Trophoblast cell (in vitro differentiated cells and primary cell): ENCODE data around the gene FRZB.

Experiments used
- DNase-seq, 2 donors: peaks; one replicate each; pipeline ENCODE4 v3.0.0-alpha.2; 2016
- H2AFZ ChIP-seq: 2 replicates; pipeline ENCODE4 v1.6.1; 2013; ENCODE audit warnings: low read length, moderate library complexity, mild to moderate bottlenecking; ENCODE audit not compliant: insufficient read depth, poor library complexity
- H2AK5ac ChIP-seq: 2 replicates; pipeline ENCODE4 v1.6.1; 2013; ENCODE audit warnings: mild to moderate bottlenecking, low read length
- H2BK120ac ChIP-seq: 2 replicates; pipeline ENCODE4 v1.6.1; 2013; ENCODE audit warnings: low read length, mild to moderate bottlenecking, moderate library complexity; ENCODE audit not compliant: insufficient read depth, poor library complexity
- H2BK12ac ChIP-seq: 2 replicates; pipeline ENCODE4 v1.6.1; 2013; ENCODE audit warnings: mild to moderate bottlenecking, low read length, moderate library complexity
- H2BK5ac ChIP-seq: 2 replicates; pipeline ENCODE4 v1.6.1; 2013; ENCODE audit warnings: low read length, low read depth, moderate library complexity, mild to moderate bottlenecking; ENCODE audit not compliant: poor library complexity
- H3K14ac ChIP-seq: 2 replicates; pipeline ENCODE4 v1.6.1; 2013; ENCODE audit warnings: mild to moderate bottlenecking, low read length
- H3K18ac ChIP-seq: 2 replicates; pipeline ENCODE4 v1.6.1; 2013; ENCODE audit warnings: mild to moderate bottlenecking, low read length
- H3K23ac ChIP-seq: 2 replicates; pipeline ENCODE4 v1.6.1; 2013; ENCODE audit warnings: low read length
- H3K27ac ChIP-seq: 2 replicates; pipeline ENCODE4 v1.5.1; 2013; ENCODE audit warnings: low read depth, mild to moderate bottlenecking, inconsistent platforms, low read length, moderate library complexity
- H3K27me3 ChIP-seq: 2 replicates; pipeline ENCODE4 v1.6.1; 2013; ENCODE audit warnings: inconsistent platforms, mild to moderate bottlenecking, low read length, moderate library complexity; ENCODE audit not compliant: insufficient read depth
- H3K36me3 ChIP-seq, 2 experiments: 1 replicate in 1 of 2; 2 replicates in 1 of 2; pipeline ENCODE4 v1.6.1; 2013; ENCODE audit warnings: low read length in 2 of 2, mild to moderate bottlenecking in 2 of 2, moderate library complexity in 1 of 2; ENCODE audit not compliant: insufficient read depth in 2 of 2, control insufficient read depth in 1 of 2
- H3K4ac ChIP-seq: 2 replicates; pipeline ENCODE4 v1.6.1; 2013; ENCODE audit warnings: low read depth, mild to moderate bottlenecking, low read length, moderate library complexity
- H3K4me1 ChIP-seq, 2 experiments: 1 replicate in 1 of 2; 2 replicates in 1 of 2; pipeline ENCODE4 v1.6.1; 2013; ENCODE audit warnings: low read length in 2 of 2, mild to moderate bottlenecking in 2 of 2, moderate library complexity in 1 of 2; ENCODE audit not compliant: insufficient read depth in 2 of 2, control insufficient read depth in 1 of 2
- H3K4me2 ChIP-seq: 2 replicates; pipeline ENCODE4 v1.6.1; 2013; ENCODE audit warnings: inconsistent platforms, mild to moderate bottlenecking, low read length, moderate library complexity
- H3K4me3 ChIP-seq: 2 replicates; pipeline ENCODE4 v1.5.1; 2013; ENCODE audit warnings: mild to moderate bottlenecking, low read depth, low read length, inconsistent platforms
- H3K79me1 ChIP-seq: one replicate; pipeline ENCODE4 v1.6.1; 2013; ENCODE audit warnings: low read length
- H3K79me2 ChIP-seq: 2 replicates; pipeline ENCODE4 v1.6.1; 2013; ENCODE audit warnings: low read length, mild to moderate bottlenecking; ENCODE audit not compliant: control insufficient read depth, insufficient read depth, poor library complexity
- H3K9ac ChIP-seq: 2 replicates; pipeline ENCODE4 v1.6.1; 2013; ENCODE audit warnings: mild to moderate bottlenecking, low read length
- H3K9me3 ChIP-seq: 2 replicates; pipeline ENCODE4 v1.6.1; 2013; ENCODE audit warnings: low read depth, mild to moderate bottlenecking, control low read depth, inconsistent platforms, low read length; ENCODE audit not compliant: insufficient read depth
- H4K12ac ChIP-seq: 2 replicates; pipeline ENCODE4 v1.6.1; 2013; ENCODE audit warnings: low read depth, mild to moderate bottlenecking, low read length, moderate library complexity
- H4K8ac ChIP-seq: 2 replicates; pipeline ENCODE4 v1.6.1; 2013; ENCODE audit warnings: low read depth, mild to moderate bottlenecking, low read length, moderate library complexity
- H4K91ac ChIP-seq: one replicate; pipeline ENCODE4 v1.6.1; 2013; ENCODE audit warnings: low read depth, mild to moderate bottlenecking, low read length, moderate library complexity
- WGBS: extraction: QIAGEN DNeasy Blood & Tissue Kit; methylation state at CpG from one replicate; pipeline ENCODE4 v1.1.7; 2013; ENCODE audit warnings: missing lambda C conversion rate; ENCODE audit not compliant: insufficient read length, insufficient coverage; ENCODE audit errors: extremely low coverage; 5-methylcytosine and 5-hydroxymethylcytosine counted together

FRZB gene

DNA sequence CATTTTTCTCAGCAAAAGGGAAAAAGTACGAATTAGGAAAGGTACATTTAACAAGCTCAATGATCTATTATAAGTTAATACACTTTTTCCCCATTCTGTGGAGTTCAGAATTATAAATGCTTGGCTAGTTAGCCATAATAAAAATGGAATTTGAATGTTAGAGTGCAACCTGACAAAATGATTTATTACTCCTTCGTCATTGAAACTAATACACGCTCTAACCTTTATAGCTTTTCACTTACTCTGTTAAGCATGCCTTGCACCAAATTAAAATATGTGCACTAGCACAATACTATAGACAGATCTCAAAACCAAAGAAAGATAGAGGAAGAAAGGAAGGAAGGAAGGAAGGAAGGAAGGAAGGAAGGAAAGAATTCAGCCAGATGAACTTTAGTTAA lies 46.1 kb upstream of the FRZB start:
- no peaks in the 10 kb centered on the region for H3K9me3 ChIP-seq
- no peak overlapping the region for H4K12ac ChIP-seq
- no peak overlapping the region for H3K18ac ChIP-seq
- H3K14ac ChIP-seq = no peak overlapping the region
- no peak overlapping the region for H4K8ac ChIP-seq
- no peak overlapping the region for H2AK5ac ChIP-seq
- H3K4me3 ChIP-seq = no peak overlapping the region
- H2BK12ac ChIP-seq = no peak overlapping the region
- no peak overlapping the region for H4K91ac ChIP-seq
- H3K27ac ChIP-seq = no peak overlapping the region
- DNase-seq = no peak
- no peak overlapping the region for H3K4me2 ChIP-seq
- H3K23ac ChIP-seq = no peak overlapping the region
- H3K4ac ChIP-seq = no peak overlapping the region
- H3K79me2 ChIP-seq = no peaks in the 10 kb centered on the region
- no peak overlapping the region for H3K9ac ChIP-seq
- H2BK120ac ChIP-seq = no peak overlapping the region
- H3K4me1 ChIP-seq = peaks cover 4 to 6% of the 10 kb centered on the region in 2 experiments
- no CpG with 5 or more reads among the region's 3 CpGs for WGBS
- peaks cover 6 to 18% of the 10 kb centered on the region in 2 experiments for H3K36me3 ChIP-seq
- no peaks in the 10 kb centered on the region for H3K27me3 ChIP-seq
- H3K79me1 ChIP-seq = no peaks in the 10 kb centered on the region
- H2AFZ ChIP-seq = no peak overlapping the region
- no peak overlapping the region for H2BK5ac ChIP-seq

GRCh38 chr2:182911813-182912517 lies 45.5 kb upstream of the FRZB start:
- Histone ChIP-seq H3K79me2 (no peaks in the 10 kb centered on the region), H2BK5ac (no peak overlapping the region), H2BK12ac (no peak overlapping the region), H4K91ac (no peak overlapping the region), H3K36me3 (peaks cover 8 to 18% of the 10 kb centered on the region in 2 experiments), H3K27me3 (no peaks in the 10 kb centered on the region), H4K8ac (no peak overlapping the region), H4K12ac (no peak overlapping the region), H3K27ac (no peak overlapping the region), H3K14ac (no peak overlapping the region), H2BK120ac (no peak overlapping the region), H3K18ac (no peak overlapping the region), H3K9ac (no peak overlapping the region), H3K4me3 (no peak overlapping the region), H2AFZ (no peak overlapping the region), H3K23ac (no peak overlapping the region), H3K79me1 (no peaks in the 10 kb centered on the region), H3K4me1 (peaks cover 4 to 6% of the 10 kb centered on the region in 2 experiments), H3K4me2 (no peak overlapping the region), H2AK5ac (no peak overlapping the region), H3K4ac (no peak overlapping the region), H3K9me3 (no peaks in the 10 kb centered on the region)
- no CpG with 5 or more reads among the region's 2 CpGs for WGBS
- DNase-seq = no peak

DNA sequence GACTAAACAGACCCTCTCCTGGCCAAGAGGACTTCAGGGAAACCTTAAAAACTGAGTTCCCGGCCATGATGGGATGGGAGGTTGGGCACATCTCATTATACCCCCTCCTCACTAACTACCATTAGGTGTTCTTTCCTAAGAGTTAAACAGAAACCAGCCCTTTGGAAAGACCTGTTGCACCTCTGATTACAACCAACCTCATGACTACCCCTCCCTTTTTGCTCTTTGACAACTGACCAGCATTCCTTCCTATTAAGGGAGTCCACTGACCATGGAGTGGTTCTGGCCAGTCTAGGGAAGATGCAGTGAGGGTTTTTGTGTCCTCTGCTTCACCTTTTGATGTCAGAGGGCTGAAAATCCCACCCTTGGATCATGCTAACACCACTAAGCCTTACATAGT lies 44.5 kb upstream of the FRZB start:
- H2BK120ac ChIP-seq = no peak overlapping the region
- no peak overlapping the region for H4K8ac ChIP-seq
- WGBS = no CpG with 5 or more reads among the region's 1 CpG
- H2AK5ac ChIP-seq = no peak overlapping the region
- H3K9ac ChIP-seq = no peak overlapping the region
- H3K79me2 ChIP-seq = no peaks in the 10 kb centered on the region
- H3K14ac ChIP-seq = no peak overlapping the region
- no peak overlapping the region for H3K4ac ChIP-seq
- no peaks in the 10 kb centered on the region for H3K9me3 ChIP-seq
- H2BK5ac ChIP-seq = no peak overlapping the region
- no peak overlapping the region for H3K4me2 ChIP-seq
- H3K23ac ChIP-seq = no peak overlapping the region
- no peak overlapping the region for H3K4me3 ChIP-seq
- H3K18ac ChIP-seq = no peak overlapping the region
- no peak for DNase-seq
- no peak overlapping the region for H3K27ac ChIP-seq
- peaks cover 2 to 4% of the 10 kb centered on the region in 2 experiments for H3K4me1 ChIP-seq
- H2AFZ ChIP-seq = no peak overlapping the region
- no peak overlapping the region for H4K91ac ChIP-seq
- H3K36me3 ChIP-seq = peaks cover 8 to 18% of the 10 kb centered on the region in 2 experiments
- H2BK12ac ChIP-seq = no peak overlapping the region
- no peaks in the 10 kb centered on the region for H3K27me3 ChIP-seq
- no peaks in the 10 kb centered on the region for H3K79me1 ChIP-seq
- no peak overlapping the region for H4K12ac ChIP-seq

DNA sequence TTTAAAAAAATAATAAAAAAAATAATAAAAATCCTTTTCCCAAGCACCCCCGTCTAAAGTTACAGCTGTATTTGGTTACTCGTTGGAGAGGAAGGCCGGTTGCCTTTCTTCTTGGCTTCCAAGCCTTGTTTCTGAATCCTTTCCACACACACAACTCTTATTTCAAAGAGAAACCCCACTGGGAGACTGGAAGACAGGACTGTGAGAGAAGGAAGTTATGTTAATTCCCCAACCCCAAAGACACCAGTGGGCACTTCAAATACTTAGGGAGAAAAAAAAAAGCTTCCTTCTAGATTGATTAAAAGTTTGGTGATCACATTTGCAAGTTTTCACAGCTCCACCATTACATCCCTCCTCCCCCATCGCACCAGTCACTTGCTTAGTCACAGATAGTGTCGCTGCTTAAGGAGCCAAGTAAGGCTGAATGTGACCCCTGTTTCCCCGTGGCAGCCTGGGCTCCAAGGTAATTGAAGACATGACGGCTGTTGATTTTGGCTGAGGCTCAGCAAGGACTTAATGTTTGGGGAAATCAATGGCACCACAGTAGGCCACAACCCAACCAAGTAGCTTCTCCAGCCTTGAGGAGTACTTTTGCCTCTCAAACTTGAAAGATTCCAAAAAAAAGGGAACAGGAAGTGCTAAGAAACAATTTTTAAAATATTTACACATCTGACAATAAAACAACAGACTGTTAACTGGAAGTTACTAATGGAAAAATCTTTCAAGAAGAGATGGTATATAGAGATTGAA lies 40.8 kb upstream of the FRZB start:
- H3K36me3 ChIP-seq = peaks cover 5 to 12% of the 10 kb centered on the region in 2 experiments
- H3K9ac ChIP-seq = no peak overlapping the region
- no peak overlapping the region for H3K4ac ChIP-seq
- no peak overlapping the region for H3K4me2 ChIP-seq
- H3K18ac ChIP-seq = no peak overlapping the region
- H2AK5ac ChIP-seq = no peak overlapping the region
- H3K9me3 ChIP-seq = no peaks in the 10 kb centered on the region
- no peak overlapping the region for H2AFZ ChIP-seq
- no peak overlapping the region for H2BK5ac ChIP-seq
- no CpG with 5 or more reads among the region's 7 CpGs for WGBS
- H4K8ac ChIP-seq = no peak overlapping the region
- H4K12ac ChIP-seq = no peak overlapping the region
- no peaks in the 10 kb centered on the region for H3K4me1 ChIP-seq
- no peaks in the 10 kb centered on the region for H3K79me2 ChIP-seq
- no peak overlapping the region for H2BK120ac ChIP-seq
- no peaks in the 10 kb centered on the region for H3K79me1 ChIP-seq
- H3K27me3 ChIP-seq = no peaks in the 10 kb centered on the region
- H3K4me3 ChIP-seq = no peak overlapping the region
- no peak overlapping the region for H4K91ac ChIP-seq
- H3K14ac ChIP-seq = no peak overlapping the region
- no peak overlapping the region for H3K27ac ChIP-seq
- DNase-seq = no peak
- H2BK12ac ChIP-seq = no peak overlapping the region
- no peak overlapping the region for H3K23ac ChIP-seq
